GM23248 (cell line): Measurements from ENCODE around the gene EGFL7. TPM values are rescaled to one million over a fixed set of nuclear protein-coding genes. Genes with fewer than 3 reads are reported as not detected.

ENCODE experiments used
- DNase-seq: peaks from one replicate; pipeline ENCODE4 v3.0.0-alpha.2; 2015
- H2AFZ ChIP-seq: fragments of 200-600 bp; sonication (generic); 2 replicates; pipeline ENCODE4 v1.6.1; 2016; ENCODE audit warnings: antibody characterized with exemption
- H3F3A ChIP-seq: fragments of 200-600 bp; sonication (generic); 2 replicates; pipeline ENCODE4 v1.6.1; 2016; ENCODE audit warnings: mild to moderate bottlenecking, antibody characterized with exemption, mixed run types; ENCODE audit not compliant: insufficient read depth
- H3K27ac ChIP-seq: fragments of 200-600 bp; sonication (generic); 2 replicates; pipeline ENCODE4 v1.5.1; 2016; ENCODE audit warnings: mild to moderate bottlenecking
- H3K27me3 ChIP-seq: fragments of 200-600 bp; sonication (generic); replicated peaks from 2 replicates; pipeline ENCODE4 v1.6.1; 2016; ENCODE audit warnings: mild to moderate bottlenecking; ENCODE audit not compliant: insufficient read depth
- H3K36me3 ChIP-seq: fragments of 200-600 bp; sonication (generic); 2 replicates; pipeline ENCODE4 v1.6.1; 2016; ENCODE audit warnings: low read depth, mild to moderate bottlenecking
- H3K4me1 ChIP-seq: fragments of 200-600 bp; sonication (generic); 2 replicates; pipeline ENCODE4 v1.6.1; 2016; ENCODE audit warnings: mild to moderate bottlenecking; ENCODE audit not compliant: insufficient read depth
- H3K4me2 ChIP-seq: fragments of 200-600 bp; sonication (generic); one replicate; pipeline ENCODE4 v1.6.1; 2016; ENCODE audit warnings: mild to moderate bottlenecking; ENCODE audit not compliant: unreplicated experiment
- H3K4me3 ChIP-seq: fragments of 200-600 bp; sonication (generic); 2 replicates; pipeline ENCODE4 v1.5.1; 2016; ENCODE audit warnings: mild to moderate bottlenecking
- H3K79me2 ChIP-seq: fragments of 200-600 bp; sonication (generic); 2 replicates; pipeline ENCODE4 v1.6.1; 2016; ENCODE audit warnings: mild to moderate bottlenecking; ENCODE audit not compliant: insufficient read depth
- H3K9ac ChIP-seq: fragments of 200-600 bp; sonication (generic); 2 replicates; pipeline ENCODE4 v1.6.1; 2016; ENCODE audit warnings: mild to moderate bottlenecking
- H3K9me2 ChIP-seq: fragments of 200-600 bp; sonication (generic); 2 replicates; pipeline ENCODE4 v1.6.1; 2016; ENCODE audit warnings: mixed run types, mild to moderate bottlenecking, moderate library complexity; ENCODE audit not compliant: insufficient read depth
- H3K9me3 ChIP-seq: fragments of 200-600 bp; sonication (generic); one replicate; pipeline ENCODE4 v1.6.1; 2017; ENCODE audit warnings: low read depth
- H4K20me1 ChIP-seq: fragments of 200-600 bp; sonication (generic); 2 replicates; pipeline ENCODE4 v1.6.0; 2016; ENCODE audit not compliant: insufficient read depth
- EZH2 ChIP-seq: fragments of 200-600 bp; sonication (generic); IDR thresholded peaks from 2 replicates; pipeline ENCODE4 v1.6.1; 2018; ENCODE audit warnings: antibody characterized with exemption, mild to moderate bottlenecking; ENCODE audit not compliant: insufficient read depth, poor library complexity, severe bottlenecking
- EZH2phosphoT487 ChIP-seq: fragments of 200-600 bp; sonication (generic); IDR thresholded peaks from 2 replicates; pipeline ENCODE4 v1.6.1; 2018; ENCODE audit warnings: antibody characterized with exemption, moderate library complexity, mild to moderate bottlenecking, low read depth; ENCODE audit not compliant: insufficient read depth
- WGBS, 2 experiments: methylation state at CpG; one replicate each; pipeline ENCODE4 v1.1.6; 2015 to 2017; ENCODE audit warnings: low lambda C conversion rate in 2 of 2, low coverage in 1 of 2; ENCODE audit errors: missing lambda C conversion rate in 2 of 2; 5-methylcytosine and 5-hydroxymethylcytosine counted together
- in situ Hi-C: fragments of 300-500 bp; cut with MboI; formaldehyde crosslinking; loops from 2 replicates; pipeline ENCODE4 v1.15.0; 2020
- polyA plus RNA-seq: library from polyadenylated mRNA; unstranded; fragments of >200 nt; fragmentation: Nextera tagmentation; extraction: Ambion mirVana; gene quantifications from 2 replicates; pipeline ENCODE4 v1.2.1, GENCODE V29; 2016
- total RNA-seq: library from RNA; depleted of rRNA; stranded (reverse); fragments of >200 nt; shearing (Covaris generic); gene quantifications from 2 replicates; pipeline ENCODE4 v1.2.3, GENCODE V29; 2014

The EGFL7 gene
- total and polyA plus RNA-seq, 2 experiments from 2014 or later = 13.7 to 15.3 TPM

DNA sequence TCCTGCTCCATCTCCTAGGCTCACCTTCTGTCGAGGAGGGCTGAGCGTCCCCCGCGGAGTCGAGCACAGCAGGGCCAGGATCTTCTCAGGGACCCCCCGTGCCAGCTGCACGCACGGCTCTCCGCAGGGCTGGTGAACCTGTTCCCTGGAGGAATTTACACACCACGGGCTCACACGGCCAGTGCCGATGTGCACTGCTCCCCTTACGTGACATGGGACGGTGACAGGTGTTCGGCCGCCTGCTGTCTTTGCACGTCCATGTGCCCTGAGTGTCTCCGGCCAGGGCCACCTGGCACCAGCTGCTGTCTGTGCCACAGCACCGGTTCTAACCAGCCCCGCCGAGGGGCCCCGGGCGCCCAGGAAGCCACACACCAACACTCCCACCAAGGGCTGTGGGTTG lies 33.2 kb downstream of the EGFL7 start:
- Histone ChIP-seq H3K9me2 (no peaks in the 10 kb centered on the region), H3K4me1 (no peaks in the 10 kb centered on the region), H2AFZ (no peak overlapping the region), H3K27me3 (no peaks in the 10 kb centered on the region), H3K9me3 (no peaks in the 10 kb centered on the region), H3F3A (no peaks in the 10 kb centered on the region), H3K4me3 (no peak overlapping the region), H3K27ac (no peak overlapping the region), H3K9ac (no peak overlapping the region), H3K79me2 (no peaks in the 10 kb centered on the region), H4K20me1 (no peaks in the 10 kb centered on the region), H3K36me3 (no peaks in the 10 kb centered on the region), H3K4me2 (no peak overlapping the region)
- 77 to 88% methylated on average over 19 to 20 of the region's 23 CpGs for WGBS, 2 experiments
- no peak for DNase-seq
- in situ Hi-C loops = no loop called here
- TF ChIP-seq EZH2 = no peak
- no peak for TF ChIP-seq EZH2phosphoT487

- Histone ChIP-seq H3F3A (no peaks in the 10 kb centered on the region), H4K20me1 (no peaks in the 10 kb centered on the region), H3K27me3 (no peaks in the 10 kb centered on the region), H3K4me1 (no peaks in the 10 kb centered on the region), H3K79me2 (no peaks in the 10 kb centered on the region), H3K9ac (no peak overlapping the region), H3K4me2 (no peak overlapping the region), H2AFZ (no peak overlapping the region), H3K9me2 (no peaks in the 10 kb centered on the region), H3K36me3 (no peaks in the 10 kb centered on the region), H3K4me3 (no peak overlapping the region), H3K27ac (no peak overlapping the region), H3K9me3 (no peaks in the 10 kb centered on the region)
- in situ Hi-C loops = no loop called here
- TF ChIP-seq EZH2phosphoT487 = no peak
- TF ChIP-seq EZH2 = no peak
- 82 to 83% methylated on average over 8 to 9 of the region's 9 CpGs for WGBS, 2 experiments
- no peak for DNase-seq
Observed at GRCh38 chr9:136696502-136696901, 33.8 kb downstream of the EGFL7 start.

DNA sequence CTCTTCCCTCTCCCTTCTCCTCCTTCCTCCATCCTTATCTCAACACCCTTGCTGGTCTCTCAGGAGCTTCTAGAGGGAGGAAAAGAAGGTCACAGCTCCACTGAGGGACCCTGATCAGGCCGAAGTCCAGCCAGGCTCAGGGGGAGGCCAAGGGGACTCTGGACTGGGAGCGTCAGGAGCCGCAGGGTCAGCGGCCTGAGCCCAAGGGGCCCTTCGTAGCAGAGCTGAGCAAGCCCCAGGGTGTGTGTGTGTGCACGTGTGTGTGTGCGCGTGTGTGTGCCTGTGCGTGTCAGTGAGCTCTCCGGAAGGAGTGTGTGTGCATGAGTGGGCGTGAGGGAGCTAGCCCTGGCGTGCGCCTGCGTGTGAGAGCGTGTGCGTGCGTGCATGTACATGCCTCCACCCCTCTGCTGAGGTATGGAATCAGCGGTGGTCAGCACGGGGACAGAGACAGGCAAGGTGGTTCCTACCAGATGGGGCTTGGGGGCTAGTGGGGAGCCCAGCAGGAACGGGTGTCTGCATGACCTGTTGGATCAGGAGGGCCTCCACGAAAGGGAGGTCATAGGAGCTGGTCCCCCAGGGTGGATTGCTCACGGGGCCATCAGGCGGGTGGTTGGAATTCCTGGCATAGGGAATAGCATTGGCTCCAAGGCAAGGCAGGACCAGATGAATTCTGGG lies 34.6 kb downstream of the EGFL7 start:
- H3K4me3 ChIP-seq = no peak overlapping the region
- no peak overlapping the region for H3K4me2 ChIP-seq
- H3K27ac ChIP-seq = no peak overlapping the region
- H3K4me1 ChIP-seq = no peaks in the 10 kb centered on the region
- no peaks in the 10 kb centered on the region for H3K9me2 ChIP-seq
- in situ Hi-C loops = no loop called here
- WGBS, 2 experiments = 61 to 64% methylated on average over 21 to 23 of the region's 23 CpGs
- DNase-seq = no peak
- H2AFZ ChIP-seq = no peak overlapping the region
- no peaks in the 10 kb centered on the region for H3K27me3 ChIP-seq
- no peak for TF ChIP-seq EZH2
- no peak for TF ChIP-seq EZH2phosphoT487
- H3F3A ChIP-seq = no peaks in the 10 kb centered on the region
- no peaks in the 10 kb centered on the region for H3K36me3 ChIP-seq
- H4K20me1 ChIP-seq = no peaks in the 10 kb centered on the region
- H3K9me3 ChIP-seq = no peaks in the 10 kb centered on the region
- H3K9ac ChIP-seq = no peak overlapping the region
- H3K79me2 ChIP-seq = no peaks in the 10 kb centered on the region

DNA sequence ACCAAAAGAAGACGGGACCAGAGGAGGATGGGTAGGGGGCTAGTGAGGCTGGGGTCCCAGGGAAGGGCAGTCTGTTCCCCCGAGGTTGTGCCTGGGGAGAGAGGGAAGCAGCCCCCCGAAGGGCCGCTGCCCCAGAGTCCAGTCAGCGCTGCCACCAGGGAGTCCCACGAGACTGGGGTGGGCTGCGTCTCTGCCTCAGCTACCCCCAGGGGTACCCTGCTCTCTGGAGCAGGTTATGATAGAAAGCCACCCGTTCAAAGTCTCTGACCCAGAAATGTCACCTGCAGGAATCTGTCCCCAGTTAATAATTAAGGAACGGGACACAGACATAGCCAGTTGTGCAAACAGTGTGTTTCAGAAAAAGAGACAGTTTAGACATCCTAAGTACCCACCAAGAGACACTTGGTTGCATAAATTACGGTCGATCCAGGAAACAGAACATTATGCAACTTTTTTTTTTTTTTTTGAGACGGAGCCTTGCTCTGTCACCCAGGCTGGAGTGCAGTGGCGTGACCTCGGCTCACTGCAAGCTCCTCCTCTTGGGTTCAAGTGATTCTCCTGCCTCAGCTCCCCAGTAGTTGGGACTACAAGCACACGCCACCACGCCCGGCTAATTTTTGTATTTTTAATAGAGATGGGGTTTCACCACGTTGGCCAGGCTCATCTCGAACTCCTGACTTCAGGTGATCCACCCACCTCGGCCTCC lies 35.3 kb downstream of the EGFL7 start:
- Histone ChIP-seq H3K4me3 (no peak overlapping the region), H3K79me2 (no peaks in the 10 kb centered on the region), H3K9me3 (no peaks in the 10 kb centered on the region), H4K20me1 (no peaks in the 10 kb centered on the region), H3K4me2 (no peak overlapping the region), H3K27ac (no peak overlapping the region), H3K9me2 (no peaks in the 10 kb centered on the region), H3F3A (no peaks in the 10 kb centered on the region), H3K27me3 (no peaks in the 10 kb centered on the region), H3K36me3 (no peaks in the 10 kb centered on the region), H3K4me1 (no peaks in the 10 kb centered on the region), H3K9ac (no peak overlapping the region), H2AFZ (no peak overlapping the region)
- in situ Hi-C loops = no loop called here
- DNase-seq = no peak
- 38 to 39% methylated on average over 19 to 20 of the region's 20 CpGs for WGBS, 2 experiments
- TF ChIP-seq EZH2 (no peak), EZH2phosphoT487 (no peak)
